Activated CD8-positive, alpha-beta memory T cell treated with anti-CD3 and anti-CD28 coated beads, Interleukin-2, amount 50 U/mL, for 4 hours (primary cell): Measurements from ENCODE around the gene DST.
"Not testable (repeated sequence)": the region's sequence is repeated elsewhere in the genome, so short reads cannot be mapped to it uniquely, and the experiment has no call there.

ENCODE experiments used
- DNase-seq: peaks from one replicate; pipeline ENCODE4 v3.0.0-alpha.2; 2020

DST gene

DNA sequence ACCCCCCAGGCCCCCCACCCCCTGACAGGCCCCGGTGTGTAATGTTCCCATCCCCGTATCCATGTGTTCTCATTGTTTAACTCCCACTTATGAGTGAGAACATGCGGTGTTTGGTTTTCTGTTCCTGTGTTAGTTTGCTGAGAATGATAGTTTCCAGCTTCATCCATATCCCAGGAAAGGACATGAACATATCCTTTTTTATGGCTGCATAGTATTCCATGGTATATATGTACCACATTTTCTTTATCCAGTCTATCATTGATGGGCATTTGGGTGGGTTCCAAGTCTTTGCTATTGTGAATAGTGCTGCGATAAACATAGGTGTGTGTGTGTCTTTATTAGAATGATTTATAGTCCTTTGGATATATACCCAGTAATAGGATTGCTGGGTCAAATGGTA, 80.0 kb downstream of the DST start:
- not testable (repeated sequence) for DNase-seq

DNA sequence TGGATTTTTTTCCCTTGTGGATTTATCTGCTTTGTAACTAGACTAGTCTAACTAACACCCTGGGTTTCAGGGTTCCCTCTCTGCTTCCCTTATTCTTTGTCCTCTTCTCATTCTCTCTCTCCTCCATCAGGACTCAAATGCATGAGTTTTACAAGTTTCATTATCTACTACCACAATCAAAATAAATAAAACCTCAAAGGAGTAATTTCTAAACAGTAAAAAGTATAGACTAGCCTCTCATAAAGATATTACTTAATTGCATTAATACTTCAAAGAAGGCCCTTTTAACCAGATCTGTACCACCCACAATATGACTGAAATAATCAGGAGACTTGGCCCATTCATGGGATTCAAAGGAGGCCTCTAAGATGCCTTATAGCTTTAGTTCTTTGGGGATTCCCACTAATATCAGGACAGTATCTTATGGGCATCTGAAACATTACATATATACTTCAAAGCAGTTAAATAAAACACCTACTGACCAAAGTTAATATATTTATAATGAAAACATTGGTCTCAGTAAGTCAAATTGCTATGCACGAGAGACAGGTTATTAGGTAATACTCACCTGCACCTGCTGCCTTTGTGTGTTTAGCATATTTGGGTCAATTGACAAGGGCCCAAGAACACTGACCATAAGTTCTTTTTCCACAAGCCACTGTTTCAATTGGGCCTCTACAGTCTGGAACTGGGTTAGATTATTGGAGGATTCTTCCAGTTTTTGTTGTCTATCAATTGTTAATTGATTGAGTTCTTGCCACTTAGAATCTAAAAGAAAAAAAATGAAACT, 85.7 kb downstream of the DST start:
- no peak for DNase-seq

GRCh38 chr6:56555438-56555872, 87.2 kb downstream of the DST start:
- DNase-seq = no peak

DNA sequence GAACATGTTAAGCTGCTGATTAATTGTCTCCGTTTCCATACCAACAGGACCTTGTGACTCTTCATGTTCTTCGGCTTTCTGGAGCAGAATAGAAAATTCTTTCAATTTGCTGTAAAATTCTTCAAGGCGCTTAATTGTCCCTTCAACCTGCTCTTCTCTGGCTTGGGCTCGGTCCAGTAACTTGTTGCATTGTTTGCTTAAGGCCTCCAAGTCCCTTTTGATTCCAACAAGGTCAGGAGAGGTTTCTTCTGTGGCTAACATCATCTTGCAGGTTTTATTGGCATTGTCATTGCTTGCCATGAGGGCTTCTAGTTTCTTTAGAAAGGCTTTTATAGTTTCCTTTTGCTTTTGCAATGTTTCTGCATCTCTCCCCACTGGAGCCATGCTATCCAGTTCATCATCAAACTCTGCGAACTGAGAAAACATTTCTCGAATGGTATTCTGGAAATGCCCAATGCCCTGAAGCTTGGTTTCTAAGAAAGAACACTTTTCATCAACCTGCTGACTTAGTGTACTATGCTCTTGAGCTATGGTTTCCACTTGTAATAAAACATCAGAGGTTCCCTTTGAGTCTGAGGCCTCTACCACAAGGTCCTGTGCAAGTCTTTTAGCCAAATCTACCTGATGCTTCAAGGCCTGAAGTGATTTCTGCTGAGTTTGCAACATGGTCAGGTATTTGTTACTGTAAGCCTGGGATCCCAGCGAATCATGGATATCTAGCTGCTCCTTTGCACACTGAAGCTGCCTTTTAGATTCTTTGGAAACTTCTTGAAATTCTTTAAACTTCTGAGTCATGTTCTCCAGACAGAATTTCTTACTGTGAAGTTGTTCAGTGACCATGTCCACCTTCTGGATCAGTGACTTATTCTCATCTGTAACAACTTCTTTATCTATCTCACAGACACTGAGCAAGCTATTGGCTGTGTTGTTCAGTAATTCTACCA, 90.2 kb downstream of the DST start:
- no peak for DNase-seq

- DNase-seq = no peak
Observed at GRCh38 chr6:56551409-56552120, 91.1 kb downstream of the DST start.

DNA sequence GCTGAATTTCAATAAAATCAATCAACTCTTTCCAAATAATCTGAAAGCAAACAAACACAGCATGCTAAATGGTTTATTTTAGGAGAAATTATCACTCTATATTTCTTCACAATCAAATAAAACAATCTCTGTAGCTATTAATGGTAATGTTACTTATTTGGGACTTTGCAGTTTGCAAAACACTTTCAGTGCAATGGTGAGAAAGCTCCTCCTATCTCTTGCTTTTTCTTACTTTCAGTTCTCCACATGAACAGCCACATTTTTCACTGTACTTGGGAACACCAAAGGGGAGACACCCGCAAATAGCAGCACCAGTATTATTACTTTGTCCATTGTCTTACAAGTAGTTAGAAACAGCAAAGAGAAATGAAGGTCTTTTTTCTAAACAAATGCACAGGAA, 92.4 kb downstream of the DST start:
- DNase-seq = no peak

DNA sequence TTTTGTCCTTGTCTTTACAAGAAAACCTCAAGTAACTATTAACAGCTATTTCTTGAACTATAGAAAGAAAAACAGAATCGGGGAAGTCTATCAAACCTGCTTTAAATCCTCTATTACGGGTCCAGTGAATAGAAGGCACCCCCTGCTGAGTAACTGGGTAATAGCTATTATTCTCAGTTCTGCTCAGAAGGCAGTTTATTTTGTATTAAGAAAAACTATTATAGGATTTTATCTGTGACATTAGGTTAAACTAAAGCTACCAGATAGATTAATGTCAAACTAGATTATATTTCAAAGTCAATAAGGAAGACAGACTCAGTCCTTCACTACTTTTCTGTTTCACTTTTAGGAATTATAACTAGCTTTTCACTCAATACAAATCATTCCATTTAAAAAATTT, 93.7 kb downstream of the DST start:
- DNase-seq = no peak

DNA sequence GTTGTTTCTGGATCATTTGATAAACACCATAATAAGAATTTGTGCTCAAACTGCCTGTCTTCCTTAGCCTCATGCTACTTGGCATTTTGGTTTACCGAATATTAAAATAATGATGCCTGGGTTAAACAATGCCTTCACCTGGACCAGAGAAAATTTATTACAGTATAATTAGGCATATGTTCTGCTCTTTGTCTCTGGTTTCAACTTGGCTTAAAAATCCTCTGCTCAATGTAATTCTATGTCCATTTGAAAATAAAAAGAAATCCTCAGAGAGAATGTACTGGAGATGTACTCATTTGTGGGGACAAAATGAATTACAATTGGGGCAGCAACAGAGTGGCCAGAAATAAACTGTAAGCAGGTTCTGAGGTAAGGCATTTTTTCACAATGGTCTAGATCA, 95.0 kb downstream of the DST start:
- DNase-seq = no peak

DNA sequence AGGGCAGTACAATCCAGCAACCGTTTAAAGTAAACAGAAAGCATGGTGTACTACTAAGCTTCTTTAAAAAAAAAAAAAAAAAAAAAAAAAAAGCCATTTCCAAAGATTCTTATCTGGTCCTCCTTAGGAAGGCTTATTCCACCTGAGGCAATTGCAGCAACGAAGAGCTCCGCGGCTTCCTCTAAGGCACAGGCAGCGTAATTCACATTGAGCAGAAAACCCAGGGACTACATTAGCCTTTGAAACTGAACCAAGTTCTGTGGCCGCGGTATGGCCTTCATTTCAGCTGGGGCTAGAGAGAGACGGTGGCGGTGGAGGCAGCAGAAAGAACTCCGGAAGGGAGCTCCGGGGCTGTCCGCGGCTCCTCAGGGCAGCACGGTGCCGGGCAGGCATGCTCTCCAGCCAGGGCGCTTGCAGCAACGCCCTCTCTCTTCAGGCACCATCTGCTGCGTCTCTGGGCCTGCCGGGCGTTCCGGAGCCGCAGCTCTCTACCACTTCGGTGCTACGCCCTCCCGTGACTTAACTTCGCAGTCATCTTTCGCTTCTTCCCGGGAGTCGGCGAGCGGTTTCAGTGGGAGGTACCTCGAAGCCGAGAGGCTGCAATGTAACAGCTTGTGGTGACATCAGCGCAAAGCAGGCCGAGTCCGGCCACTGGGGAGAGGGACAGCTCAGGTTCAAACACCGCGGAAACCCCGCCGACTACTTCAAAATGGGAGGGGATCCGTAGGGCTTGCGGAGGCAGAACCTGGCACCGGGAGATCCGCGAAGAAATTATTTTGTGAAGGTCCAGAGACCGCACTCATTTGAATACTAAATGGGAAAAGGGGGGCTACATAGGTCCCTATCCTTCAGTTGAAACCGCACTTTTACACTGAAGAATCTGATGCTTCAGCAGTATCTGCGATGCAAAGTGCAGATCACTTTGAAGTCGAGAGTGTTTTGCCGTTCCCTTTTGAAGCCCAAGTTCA, 100.0 kb downstream of the DST start:
- DNase-seq = peak; percentile 53

DNA sequence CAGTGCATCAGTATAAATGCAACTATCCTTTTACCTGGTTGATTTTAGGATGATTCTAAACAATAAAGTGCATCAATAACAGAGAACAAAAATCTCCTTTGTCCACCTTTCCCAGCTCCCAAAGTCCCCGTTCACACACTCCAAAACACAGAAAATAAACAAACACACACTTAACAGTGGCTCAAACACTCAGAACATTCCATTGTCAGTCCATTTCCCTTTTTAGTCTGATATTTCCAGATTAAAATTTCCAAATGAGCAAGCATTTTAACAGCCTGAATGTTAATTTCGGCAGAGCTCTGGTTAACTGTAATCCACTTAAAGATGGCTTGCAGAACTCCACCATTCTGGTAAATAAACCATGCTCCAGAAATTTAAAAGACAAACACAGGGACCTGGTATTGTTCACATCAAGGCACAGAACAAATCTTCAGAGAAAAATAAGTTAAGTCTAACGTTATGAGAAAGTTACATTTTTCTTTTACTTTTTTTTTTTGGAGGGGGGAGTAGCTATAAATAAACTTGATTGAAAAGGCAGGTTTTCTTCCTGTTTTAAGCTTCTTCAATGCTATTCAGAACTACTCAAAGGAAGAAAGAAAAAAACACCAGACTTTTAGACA, 100.8 kb downstream of the DST start:
- DNase-seq = no peak

DNA sequence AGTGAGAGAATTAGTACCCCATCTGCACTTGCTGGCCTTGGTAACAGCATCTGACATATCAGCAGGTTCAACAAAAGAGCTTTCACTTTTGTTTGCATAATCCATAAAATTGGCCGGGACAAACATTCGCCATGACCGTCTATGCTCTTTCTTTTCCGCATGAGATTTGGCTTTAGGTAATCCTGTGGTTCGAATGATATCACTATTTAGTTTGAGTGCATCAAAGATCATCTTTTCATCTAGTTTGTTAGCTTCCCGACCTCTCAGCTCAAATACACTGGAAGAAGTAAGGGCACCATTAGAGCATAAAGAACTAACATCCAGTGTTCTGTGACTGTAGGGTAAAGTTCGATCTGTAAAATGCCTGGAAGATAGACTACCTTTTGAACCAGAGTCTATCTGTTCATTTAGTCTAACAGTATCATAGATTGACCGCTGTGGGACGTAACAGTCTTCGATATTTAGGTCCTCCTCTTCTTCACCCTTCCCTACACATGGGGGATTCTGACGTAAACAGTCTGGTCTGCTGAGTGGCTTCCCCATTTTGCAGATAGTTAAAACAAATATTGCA, 101.6 kb downstream of the DST start:
- DNase-seq = no peak

DNA sequence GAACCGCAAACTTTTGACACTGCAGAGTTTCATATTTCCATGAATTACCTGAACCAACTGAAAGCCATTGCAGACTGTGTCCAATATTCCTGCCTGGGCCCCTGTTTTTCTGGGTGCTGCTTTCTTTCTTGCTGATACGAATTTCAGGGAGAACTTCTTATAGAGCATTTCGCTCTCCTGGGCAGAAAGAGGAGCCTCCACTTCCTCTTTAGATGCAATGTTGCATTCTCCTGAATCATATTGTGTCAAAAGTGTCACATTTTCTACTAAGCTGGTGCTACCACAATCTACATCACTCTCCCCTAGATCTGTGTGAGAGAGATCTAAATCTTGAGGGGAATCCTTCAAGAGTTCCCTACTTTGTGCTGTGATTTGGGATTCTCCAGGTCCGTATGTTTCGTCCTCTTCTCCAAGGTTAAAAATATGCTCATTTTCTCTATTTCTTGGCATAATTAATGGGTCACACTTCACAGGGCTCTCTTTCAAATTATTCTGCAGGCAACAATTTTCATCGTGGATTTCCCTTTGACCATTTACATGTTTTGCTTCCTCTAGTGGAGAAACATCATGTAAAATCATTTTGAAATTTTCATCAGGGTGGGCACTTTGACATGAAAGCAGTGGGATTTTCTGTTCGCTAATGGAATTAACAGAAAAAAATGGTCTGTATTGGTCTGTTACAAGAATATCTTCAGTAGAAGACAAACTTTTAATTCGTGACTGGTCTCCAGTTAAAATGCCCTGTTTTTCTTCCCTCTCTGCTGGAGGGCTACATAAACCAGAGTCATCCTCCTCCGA, 102.3 kb downstream of the DST start:
- no peak for DNase-seq

- DNase-seq = no peak
Observed at GRCh38 chr6:56539527-56540105, 103.1 kb downstream of the DST start.

DNA sequence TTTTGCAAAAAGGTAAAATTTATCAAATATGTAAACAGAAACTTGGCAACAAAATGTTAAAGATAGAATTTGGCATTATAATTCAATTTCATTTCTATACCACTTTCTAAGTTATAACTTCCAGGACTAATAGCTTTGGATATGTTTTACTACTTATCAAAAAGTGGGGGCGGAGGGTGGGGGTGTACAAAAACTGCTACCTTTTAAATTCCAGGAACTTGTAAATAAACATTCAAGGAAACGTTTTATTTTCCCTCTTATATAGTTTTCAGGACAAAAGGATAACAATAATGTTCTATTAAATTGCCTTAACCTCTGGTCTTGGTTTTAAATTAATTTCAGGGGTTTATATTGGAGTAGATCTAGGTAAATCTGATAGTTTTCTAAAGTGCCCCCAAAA, 103.8 kb downstream of the DST start:
- no peak for DNase-seq

GRCh38 chr6:56537223-56537770, 105.4 kb downstream of the DST start:
- no peak for DNase-seq

- no peak for DNase-seq
Observed at GRCh38 chr6:56536536-56536935, 106.2 kb downstream of the DST start.

- DNase-seq = no peak
Observed at GRCh38 chr6:56535626-56536025, 107.1 kb downstream of the DST start.

- DNase-seq = no peak
Observed at GRCh38 chr6:56534680-56535419, 107.8 kb downstream of the DST start.
